GM23248 (cell line): ENCODE data around the gene CADM1. TPM values are rescaled to one million over a fixed set of nuclear protein-coding genes. Genes with fewer than 3 reads are reported as not detected.

Experiments
- DNase-seq: peaks from one replicate; pipeline ENCODE4 v3.0.0-alpha.2; 2015
- H2AFZ ChIP-seq: fragments of 200-600 bp; sonication (generic); 2 replicates; pipeline ENCODE4 v1.6.1; 2016; ENCODE audit warnings: antibody characterized with exemption
- H3F3A ChIP-seq: fragments of 200-600 bp; sonication (generic); 2 replicates; pipeline ENCODE4 v1.6.1; 2016; ENCODE audit warnings: mild to moderate bottlenecking, antibody characterized with exemption, mixed run types; ENCODE audit not compliant: insufficient read depth
- H3K27ac ChIP-seq: fragments of 200-600 bp; sonication (generic); 2 replicates; pipeline ENCODE4 v1.5.1; 2016; ENCODE audit warnings: mild to moderate bottlenecking
- H3K27me3 ChIP-seq: fragments of 200-600 bp; sonication (generic); replicated peaks from 2 replicates; pipeline ENCODE4 v1.6.1; 2016; ENCODE audit warnings: mild to moderate bottlenecking; ENCODE audit not compliant: insufficient read depth
- H3K36me3 ChIP-seq: fragments of 200-600 bp; sonication (generic); 2 replicates; pipeline ENCODE4 v1.6.1; 2016; ENCODE audit warnings: low read depth, mild to moderate bottlenecking
- H3K4me1 ChIP-seq: fragments of 200-600 bp; sonication (generic); 2 replicates; pipeline ENCODE4 v1.6.1; 2016; ENCODE audit warnings: mild to moderate bottlenecking; ENCODE audit not compliant: insufficient read depth
- H3K4me2 ChIP-seq: fragments of 200-600 bp; sonication (generic); one replicate; pipeline ENCODE4 v1.6.1; 2016; ENCODE audit warnings: mild to moderate bottlenecking; ENCODE audit not compliant: unreplicated experiment
- H3K4me3 ChIP-seq: fragments of 200-600 bp; sonication (generic); 2 replicates; pipeline ENCODE4 v1.5.1; 2016; ENCODE audit warnings: mild to moderate bottlenecking
- H3K79me2 ChIP-seq: fragments of 200-600 bp; sonication (generic); 2 replicates; pipeline ENCODE4 v1.6.1; 2016; ENCODE audit warnings: mild to moderate bottlenecking; ENCODE audit not compliant: insufficient read depth
- H3K9ac ChIP-seq: fragments of 200-600 bp; sonication (generic); 2 replicates; pipeline ENCODE4 v1.6.1; 2016; ENCODE audit warnings: mild to moderate bottlenecking
- H3K9me2 ChIP-seq: fragments of 200-600 bp; sonication (generic); 2 replicates; pipeline ENCODE4 v1.6.1; 2016; ENCODE audit warnings: mixed run types, mild to moderate bottlenecking, moderate library complexity; ENCODE audit not compliant: insufficient read depth
- H3K9me3 ChIP-seq: fragments of 200-600 bp; sonication (generic); one replicate; pipeline ENCODE4 v1.6.1; 2017; ENCODE audit warnings: low read depth
- H4K20me1 ChIP-seq: fragments of 200-600 bp; sonication (generic); 2 replicates; pipeline ENCODE4 v1.6.0; 2016; ENCODE audit not compliant: insufficient read depth
- EZH2 ChIP-seq: fragments of 200-600 bp; sonication (generic); IDR thresholded peaks from 2 replicates; pipeline ENCODE4 v1.6.1; 2018; ENCODE audit warnings: antibody characterized with exemption, mild to moderate bottlenecking; ENCODE audit not compliant: insufficient read depth, poor library complexity, severe bottlenecking
- EZH2phosphoT487 ChIP-seq: fragments of 200-600 bp; sonication (generic); IDR thresholded peaks from 2 replicates; pipeline ENCODE4 v1.6.1; 2018; ENCODE audit warnings: antibody characterized with exemption, moderate library complexity, mild to moderate bottlenecking, low read depth; ENCODE audit not compliant: insufficient read depth
- WGBS, 2 experiments: methylation state at CpG; one replicate each; pipeline ENCODE4 v1.1.6; 2015 to 2017; ENCODE audit warnings: low lambda C conversion rate in 2 of 2, low coverage in 1 of 2; ENCODE audit errors: missing lambda C conversion rate in 2 of 2; 5-methylcytosine and 5-hydroxymethylcytosine counted together
- in situ Hi-C: fragments of 300-500 bp; cut with MboI; formaldehyde crosslinking; loops from 2 replicates; pipeline ENCODE4 v1.15.0; 2020
- polyA plus RNA-seq: library from polyadenylated mRNA; unstranded; fragments of >200 nt; fragmentation: Nextera tagmentation; extraction: Ambion mirVana; gene quantifications from 2 replicates; pipeline ENCODE4 v1.2.1, GENCODE V29; 2016
- total RNA-seq: library from RNA; depleted of rRNA; stranded (reverse); fragments of >200 nt; shearing (Covaris generic); gene quantifications from 2 replicates; pipeline ENCODE4 v1.2.3, GENCODE V29; 2014

The CADM1 gene
- total and polyA plus RNA-seq, 2 experiments from 2014 or later = 0.83 to 1.4 TPM

DNA sequence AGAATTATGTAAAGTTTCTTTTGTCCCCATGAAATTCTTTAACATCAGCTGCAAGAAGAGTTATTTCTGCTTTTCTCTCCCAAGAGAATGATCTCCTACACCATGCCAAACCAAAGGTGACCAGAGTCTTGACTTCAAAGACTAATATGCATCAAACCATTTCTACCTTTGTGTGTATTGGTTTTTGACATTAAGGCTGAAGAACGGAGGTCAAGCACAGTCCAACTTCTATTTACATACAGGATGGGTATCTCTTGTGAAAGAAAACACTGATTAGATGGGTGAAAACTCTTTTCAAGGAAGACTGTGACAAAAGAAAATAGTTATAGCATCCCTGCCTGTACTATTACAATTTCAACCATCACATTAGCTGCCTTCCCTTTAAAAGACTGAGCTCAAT lies 256.3 kb downstream of the CADM1 start:
- Histone ChIP-seq H3K9ac (no peak overlapping the region), H3K27ac (no peak overlapping the region), H2AFZ (no peak overlapping the region), H3K9me2 (no peaks in the 10 kb centered on the region), H4K20me1 (no peaks in the 10 kb centered on the region), H3K4me3 (no peak overlapping the region), H3K36me3 (no peaks in the 10 kb centered on the region), H3F3A (no peaks in the 10 kb centered on the region), H3K4me1 (no peaks in the 10 kb centered on the region), H3K9me3 (no peaks in the 10 kb centered on the region), H3K79me2 (no peaks in the 10 kb centered on the region), H3K27me3 (peaks cover 10% of the 10 kb centered on the region), H3K4me2 (no peak overlapping the region)
- 19% methylated on average over 1 of the region's 1 CpG for WGBS, 2 experiments
- no peak for TF ChIP-seq EZH2phosphoT487
- no peak for TF ChIP-seq EZH2
- DNase-seq = no peak
- in situ Hi-C loops = no loop called here

DNA sequence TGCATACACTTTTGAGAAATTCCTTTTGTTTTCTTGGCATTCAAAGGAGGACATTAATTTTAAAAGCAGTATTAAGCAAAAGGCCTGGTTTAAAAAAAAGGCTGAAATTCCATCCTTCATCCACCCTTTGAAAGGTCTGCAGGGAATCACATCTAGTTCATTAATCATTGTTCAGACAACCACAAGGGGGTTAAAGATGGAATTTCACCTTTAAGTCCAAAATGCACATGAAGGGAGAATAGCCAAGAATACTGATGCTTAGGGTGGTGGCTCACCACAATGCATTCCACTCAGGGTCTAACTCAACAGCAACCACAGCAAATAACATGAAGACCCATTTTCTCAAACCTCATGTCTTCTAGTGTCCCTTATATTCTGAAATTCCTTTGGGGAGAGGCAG lies 256.9 kb downstream of the CADM1 start:
- Histone ChIP-seq H4K20me1 (no peaks in the 10 kb centered on the region), H3K9me2 (no peaks in the 10 kb centered on the region), H3K36me3 (no peaks in the 10 kb centered on the region), H3K4me3 (no peak overlapping the region), H3K9me3 (no peaks in the 10 kb centered on the region), H3K27me3 (peaks cover 10% of the 10 kb centered on the region), H2AFZ (no peak overlapping the region), H3K79me2 (no peaks in the 10 kb centered on the region), H3K4me1 (no peaks in the 10 kb centered on the region), H3K4me2 (no peak overlapping the region), H3K27ac (no peak overlapping the region), H3F3A (no peaks in the 10 kb centered on the region), H3K9ac (no peak overlapping the region)
- no peak for TF ChIP-seq EZH2phosphoT487
- no peak for TF ChIP-seq EZH2
- in situ Hi-C loops = no loop called here
- DNase-seq = no peak

DNA sequence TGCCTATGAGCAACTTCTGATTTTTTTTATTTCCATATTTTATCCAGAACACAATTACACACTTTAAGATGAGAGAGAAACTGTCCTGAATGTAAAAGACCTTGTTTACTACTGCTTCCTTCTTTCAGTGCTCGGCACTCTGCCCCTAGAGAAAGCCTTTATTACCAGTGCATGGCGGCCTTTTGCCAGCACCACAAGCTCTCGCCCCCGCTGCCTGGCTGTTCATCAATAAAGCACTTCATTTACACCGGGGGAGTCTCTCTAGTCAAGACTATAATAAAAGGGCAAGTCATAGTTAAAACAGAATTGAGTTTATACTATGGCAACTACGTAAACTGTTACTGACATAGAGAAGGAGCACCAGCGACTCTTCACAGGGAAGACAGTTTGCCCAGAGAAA lies 259.5 kb downstream of the CADM1 start:
- Histone ChIP-seq H3K4me2 (no peak overlapping the region), H3K36me3 (no peaks in the 10 kb centered on the region), H4K20me1 (no peaks in the 10 kb centered on the region), H2AFZ (no peak overlapping the region), H3K4me1 (no peaks in the 10 kb centered on the region), H3F3A (no peaks in the 10 kb centered on the region), H3K9me2 (no peaks in the 10 kb centered on the region), H3K79me2 (no peaks in the 10 kb centered on the region), H3K9ac (no peak overlapping the region), H3K4me3 (no peak overlapping the region), H3K9me3 (no peaks in the 10 kb centered on the region), H3K27me3 (no peaks in the 10 kb centered on the region; the same call in 1 of the 2 replicates), H3K27ac (no peak overlapping the region)
- DNase-seq = no peak
- no peak for TF ChIP-seq EZH2phosphoT487
- no peak for TF ChIP-seq EZH2
- in situ Hi-C loops = no loop called here
- WGBS, 2 experiments = 70 to 71% methylated on average over 7 of the region's 7 CpGs

DNA sequence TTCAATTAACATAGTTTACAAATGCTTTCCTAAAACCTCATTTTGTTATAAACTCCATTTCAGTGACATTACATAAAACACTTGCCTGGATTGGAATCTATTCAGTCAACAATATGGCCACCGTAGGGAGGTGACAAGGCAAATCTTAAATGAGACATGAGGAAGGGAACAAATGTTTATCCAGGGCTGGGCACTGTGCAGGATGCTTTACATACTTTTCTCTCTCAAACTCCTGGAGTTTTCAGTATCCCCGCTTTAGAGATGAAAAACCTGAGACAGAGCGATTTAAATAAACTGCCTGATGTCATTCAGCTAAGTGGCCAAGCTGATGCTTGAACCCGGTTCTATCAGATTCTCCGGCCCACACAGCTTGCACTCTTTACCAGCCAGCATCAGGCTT lies 259.9 kb downstream of the CADM1 start:
- H2AFZ ChIP-seq = no peak overlapping the region
- H3K9ac ChIP-seq = no peak overlapping the region

DNA sequence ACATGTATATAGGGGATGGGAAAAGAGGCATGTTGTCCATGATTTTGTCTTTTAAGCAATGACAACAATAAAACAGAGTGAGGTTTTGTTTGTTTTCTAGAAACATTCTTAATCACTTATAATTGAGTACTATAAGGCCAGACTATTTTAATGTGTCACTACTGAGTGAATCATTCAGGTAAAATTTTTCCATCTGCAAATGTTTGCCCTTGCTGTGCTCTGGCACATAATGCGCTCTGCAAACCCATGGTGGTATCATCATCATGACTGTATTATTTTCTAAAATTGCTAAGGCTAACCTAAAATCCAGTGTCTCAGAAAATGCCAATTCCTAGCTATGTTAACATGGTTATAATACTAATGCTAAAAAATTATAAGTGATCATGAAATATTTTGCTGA lies 261.2 kb downstream of the CADM1 start:
- in situ Hi-C loops = no loop called here
- WGBS, 2 experiments = 89 to 90% methylated on average over 1 of the region's 1 CpG
- no peak for TF ChIP-seq EZH2phosphoT487
- TF ChIP-seq EZH2 = no peak
- H3K27me3 ChIP-seq = no peaks in the 10 kb centered on the region
- H3K79me2 ChIP-seq = no peaks in the 10 kb centered on the region
- no peaks in the 10 kb centered on the region for H3K9me2 ChIP-seq
- no peaks in the 10 kb centered on the region for H3K9me3 ChIP-seq
- H3K27ac ChIP-seq = no peak overlapping the region
- no peaks in the 10 kb centered on the region for H4K20me1 ChIP-seq
- H3K4me2 ChIP-seq = no peak overlapping the region
- H3K9ac ChIP-seq = no peak overlapping the region
- H3K36me3 ChIP-seq = no peaks in the 10 kb centered on the region
- DNase-seq = no peak
- H3K4me3 ChIP-seq = no peak overlapping the region
- no peaks in the 10 kb centered on the region for H3F3A ChIP-seq
- H3K4me1 ChIP-seq = no peaks in the 10 kb centered on the region
- H2AFZ ChIP-seq = no peak overlapping the region

More for the DNA sequence above, 259.9 kb downstream of the CADM1 start:
- Histone ChIP-seq H3K4me3 (no peak overlapping the region), H3K9me2 (no peaks in the 10 kb centered on the region), H3F3A (no peaks in the 10 kb centered on the region), H3K9me3 (no peaks in the 10 kb centered on the region), H4K20me1 (no peaks in the 10 kb centered on the region), H3K27me3 (no peaks in the 10 kb centered on the region; the same call in 1 of the 2 replicates), H3K4me2 (no peak overlapping the region), H3K4me1 (no peaks in the 10 kb centered on the region), H3K36me3 (no peaks in the 10 kb centered on the region), H3K79me2 (no peaks in the 10 kb centered on the region), H3K27ac (no peak overlapping the region)
- WGBS, 2 experiments = 64 to 70% methylated on average over 5 of the region's 5 CpGs
- no peak for TF ChIP-seq EZH2phosphoT487
- no peak for TF ChIP-seq EZH2
- DNase-seq = no peak
- in situ Hi-C loops = no loop called here
